ENCODE data around the gene CDH8.

CDH8 gene

GRCh38 chr16:61901689-61902088, 134.5 kb downstream of the CDH8 start:
- Histone ChIP-seq H3K4me1 (ENCODE audit: control insufficient read depth, low read length) (no peaks in the 10 kb centered on the region), H3K4me3 (ENCODE audit: low read length) (no peak overlapping the region), H3K9me2 (replicated peaks; ENCODE audit: control insufficient read depth, low read length) (no peaks in the 10 kb centered on the region; the same call in 1 of the 2 replicates), H3K27ac (ENCODE audit: low read depth, low read length) (no peak overlapping the region), H3K9me3 (ENCODE audit: control insufficient read depth, insufficient read depth, low read length) (no peaks in the 10 kb centered on the region; the same call in 1 of the 2 replicates), H3K27me3 (ENCODE audit: control insufficient read depth, low read length) (no peaks in the 10 kb centered on the region), H4K20me1 (ENCODE audit: control insufficient read depth, insufficient read depth, low read depth, low read length) (no peaks in the 10 kb centered on the region), H3K79me2 (ENCODE audit: control insufficient read depth, low read length) (no peaks in the 10 kb centered on the region), H3K4me2 (ENCODE audit: low read length) (no peak overlapping the region), H3F3A (ENCODE audit: control insufficient read depth, insufficient read depth) (no peaks in the 10 kb centered on the region), H3K36me3 (ENCODE audit: control insufficient read depth, low read length) (no peaks in the 10 kb centered on the region)
- TF ChIP-seq EZH2phosphoT487 (IDR thresholded peaks at IDR 0.05; ENCODE audit: borderline replicate concordance, low read length): no peak
- TF ChIP-seq, protein P1, sequence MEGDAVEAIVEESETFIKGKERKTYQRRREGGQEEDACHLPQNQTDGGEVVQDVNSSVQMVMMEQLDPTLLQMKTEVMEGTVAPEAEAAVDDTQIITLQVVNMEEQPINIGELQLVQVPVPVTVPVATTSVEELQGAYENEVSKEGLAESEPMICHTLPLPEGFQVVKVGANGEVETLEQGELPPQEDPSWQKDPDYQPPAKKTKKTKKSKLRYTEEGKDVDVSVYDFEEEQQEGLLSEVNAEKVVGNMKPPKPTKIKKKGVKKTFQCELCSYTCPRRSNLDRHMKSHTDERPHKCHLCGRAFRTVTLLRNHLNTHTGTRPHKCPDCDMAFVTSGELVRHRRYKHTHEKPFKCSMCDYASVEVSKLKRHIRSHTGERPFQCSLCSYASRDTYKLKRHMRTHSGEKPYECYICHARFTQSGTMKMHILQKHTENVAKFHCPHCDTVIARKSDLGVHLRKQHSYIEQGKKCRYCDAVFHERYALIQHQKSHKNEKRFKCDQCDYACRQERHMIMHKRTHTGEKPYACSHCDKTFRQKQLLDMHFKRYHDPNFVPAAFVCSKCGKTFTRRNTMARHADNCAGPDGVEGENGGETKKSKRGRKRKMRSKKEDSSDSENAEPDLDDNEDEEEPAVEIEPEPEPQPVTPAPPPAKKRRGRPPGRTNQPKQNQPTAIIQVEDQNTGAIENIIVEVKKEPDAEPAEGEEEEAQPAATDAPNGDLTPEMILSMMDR (IDR thresholded peaks at IDR 0.05; ENCODE audit: low read depth, low read length, poor library complexity, severe bottlenecking): no peak

DNA sequence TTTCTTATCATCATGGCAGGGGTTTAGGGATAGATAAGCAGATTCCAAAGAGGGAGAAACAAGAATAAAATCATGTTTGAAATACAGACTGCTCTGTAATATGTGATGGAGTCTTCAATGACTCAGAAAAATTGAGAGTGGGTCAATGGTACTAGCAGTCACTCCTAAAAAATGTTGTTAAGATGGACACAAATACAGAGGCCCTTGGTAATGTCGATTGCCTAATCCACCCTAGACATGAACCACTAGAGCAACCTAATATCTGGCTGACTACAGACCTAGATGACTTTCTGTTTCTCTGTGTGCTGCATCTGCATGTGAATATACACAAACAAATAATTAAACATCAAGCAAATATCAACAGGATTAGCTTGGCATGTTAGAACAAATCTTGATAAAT, 135.8 kb downstream of the CDH8 start:
- H3K4me1 ChIP-seq (ENCODE audit: control insufficient read depth, low read length): no peaks in the 10 kb centered on the region
- no peaks in the 10 kb centered on the region for H3K36me3 ChIP-seq (ENCODE audit: control insufficient read depth, low read length)
- H4K20me1 ChIP-seq (ENCODE audit: control insufficient read depth, insufficient read depth, low read depth, low read length): no peaks in the 10 kb centered on the region
- no peaks in the 10 kb centered on the region for H3K79me2 ChIP-seq (ENCODE audit: control insufficient read depth, low read length)
- no peak overlapping the region for H3K4me3 ChIP-seq (ENCODE audit: low read length)
- no peaks in the 10 kb centered on the region; the same call in 1 of the 2 replicates for H3K9me2 ChIP-seq (replicated peaks; ENCODE audit: control insufficient read depth, low read length)
- no peak for TF ChIP-seq EZH2phosphoT487 (IDR thresholded peaks at IDR 0.05; ENCODE audit: borderline replicate concordance, low read length)
- TF ChIP-seq, protein P1 (IDR thresholded peaks at IDR 0.05; ENCODE audit: low read depth, low read length, poor library complexity, severe bottlenecking): no peak
- H3K9me3 ChIP-seq (ENCODE audit: control insufficient read depth, insufficient read depth, low read length): no peaks in the 10 kb centered on the region; the same call in 1 of the 2 replicates
- no peak overlapping the region for H3K4me2 ChIP-seq (ENCODE audit: low read length)
- no peaks in the 10 kb centered on the region for H3F3A ChIP-seq (ENCODE audit: control insufficient read depth, insufficient read depth)
- H3K27me3 ChIP-seq (ENCODE audit: control insufficient read depth, low read length): no peaks in the 10 kb centered on the region
- H3K27ac ChIP-seq (ENCODE audit: low read depth, low read length): no peak overlapping the region

- H3K4me3 ChIP-seq (ENCODE audit: low read length): no peak overlapping the region
- no peak for TF ChIP-seq EZH2phosphoT487 (IDR thresholded peaks at IDR 0.05; ENCODE audit: borderline replicate concordance, low read length)
- TF ChIP-seq, protein P1 (IDR thresholded peaks at IDR 0.05; ENCODE audit: low read depth, low read length, poor library complexity, severe bottlenecking): no peak
- H3K27ac ChIP-seq (ENCODE audit: low read depth, low read length): no peak overlapping the region
- no peaks in the 10 kb centered on the region for H3K4me1 ChIP-seq (ENCODE audit: control insufficient read depth, low read length)
- H3K27me3 ChIP-seq (ENCODE audit: control insufficient read depth, low read length): no peaks in the 10 kb centered on the region
- no peaks in the 10 kb centered on the region for H3K9me3 ChIP-seq (ENCODE audit: control insufficient read depth, insufficient read depth, low read length)
- H4K20me1 ChIP-seq (ENCODE audit: control insufficient read depth, insufficient read depth, low read depth, low read length): no peaks in the 10 kb centered on the region
- H3K9me2 ChIP-seq (replicated peaks; ENCODE audit: control insufficient read depth, low read length): no peaks in the 10 kb centered on the region; the same call in 1 of the 2 replicates
- H3K79me2 ChIP-seq (ENCODE audit: control insufficient read depth, low read length): no peaks in the 10 kb centered on the region
- no peaks in the 10 kb centered on the region for H3F3A ChIP-seq (ENCODE audit: control insufficient read depth, insufficient read depth)
- H3K36me3 ChIP-seq (ENCODE audit: control insufficient read depth, low read length): no peaks in the 10 kb centered on the region
- no peak overlapping the region for H3K4me2 ChIP-seq (ENCODE audit: low read length)
Measured at GRCh38 chr16:61897657-61898056, 138.6 kb downstream of the CDH8 start.

All from DOHH2 (cell line).